ENCODE measurements around the gene ASIP. TPM values are rescaled to one million over a fixed set of nuclear protein-coding genes. Genes with fewer than 3 reads are reported as not detected.

Gene ASIP
- total and polyA plus RNA-seq, 2 of the 13 experiments (the other 11 are each of a cell fraction or from before 2014, with no cell fraction given) = not detected

DNA sequence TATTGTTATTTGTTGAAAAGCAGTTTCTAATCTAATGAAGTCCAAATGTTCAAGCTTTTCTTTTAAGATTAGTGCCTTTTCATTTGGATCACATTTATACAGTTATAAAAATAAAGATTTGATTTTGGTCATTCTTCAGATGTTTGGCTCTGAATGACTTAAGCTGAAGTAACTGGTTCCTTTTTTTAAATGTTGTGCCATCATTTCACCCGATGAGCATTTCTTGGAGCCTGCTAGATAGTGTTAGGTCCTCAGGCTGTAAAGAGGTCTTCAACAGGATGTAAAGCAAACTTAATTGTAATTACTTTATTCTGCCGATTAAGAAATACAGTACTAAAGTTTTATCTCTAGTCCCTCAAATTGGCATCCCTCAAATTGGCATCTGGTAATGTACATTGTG is 41.2 kb upstream of the ASIP start:
- Histone ChIP-seq H3K27ac (ENCODE audit: extremely low read length, insufficient read depth, low read length) (no peak overlapping the region), H4K20me1 (ENCODE audit: insufficient read depth, low read length) (no peaks in the 10 kb centered on the region), H3K36me3 (replicated peaks in 1 of 2; ENCODE audit: control insufficient read depth in 1 of 2, insufficient read depth in 2 of 2, low read length in 2 of 2) (no peaks in the 10 kb centered on the region), H3K4me2 (ENCODE audit: low read depth, low read length) (no peak overlapping the region), H2AFZ (ENCODE audit: low read length) (no peak overlapping the region), H3K27me3 (ENCODE audit: control insufficient read depth in 1 of 2, insufficient read depth in 2 of 2, low read length in 2 of 2) (peaks cover 0 to 23% of the 10 kb centered on the region in 2 experiments; a peak in 3 of 5 replicates), H3K79me2 (ENCODE audit: insufficient read depth, low read length) (no peaks in the 10 kb centered on the region), H3K9ac (ENCODE audit: insufficient read depth, low read depth, low read length) (no peak overlapping the region), H3K4me1 (ENCODE audit: insufficient read depth, low read length) (peaks cover 3% of the 10 kb centered on the region), H3K4me3 (replicated peaks in 1 of 3; ENCODE audit: insufficient read depth in 1 of 3, low read depth in 2 of 3, low read length in 3 of 3) (no peak overlapping the region), H3K9me3 (ENCODE audit: low read length) (no peaks in the 10 kb centered on the region)
- ChIA-PET POLR2A (no interaction called here), CTCF (ENCODE audit: low intra/inter-chr PET ratio, low total read pairs) (no interaction called here)
- TF ChIP-seq, protein P1, sequence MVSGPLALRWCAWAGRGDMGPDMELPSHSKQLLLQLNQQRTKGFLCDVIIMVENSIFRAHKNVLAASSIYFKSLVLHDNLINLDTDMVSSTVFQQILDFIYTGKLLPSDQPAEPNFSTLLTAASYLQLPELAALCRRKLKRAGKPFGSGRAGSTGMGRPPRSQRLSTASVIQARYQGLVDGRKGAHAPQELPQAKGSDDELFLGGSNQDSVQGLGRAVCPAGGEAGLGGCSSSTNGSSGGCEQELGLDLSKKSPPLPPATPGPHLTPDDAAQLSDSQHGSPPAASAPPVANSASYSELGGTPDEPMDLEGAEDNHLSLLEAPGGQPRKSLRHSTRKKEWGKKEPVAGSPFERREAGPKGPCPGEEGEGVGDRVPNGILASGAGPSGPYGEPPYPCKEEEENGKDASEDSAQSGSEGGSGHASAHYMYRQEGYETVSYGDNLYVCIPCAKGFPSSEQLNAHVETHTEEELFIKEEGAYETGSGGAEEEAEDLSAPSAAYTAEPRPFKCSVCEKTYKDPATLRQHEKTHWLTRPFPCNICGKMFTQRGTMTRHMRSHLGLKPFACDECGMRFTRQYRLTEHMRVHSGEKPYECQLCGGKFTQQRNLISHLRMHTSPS (CRISPR knock-in tag; IDR thresholded peaks at IDR 0.05; ENCODE audit: low read depth) = no peak
- no peak for TF ChIP-seq ZNF780A (CRISPR knock-in tag; IDR thresholded peaks at IDR 0.05)
- no peak for TF ChIP-seq ZMAT3 (CRISPR knock-in tag; conservative IDR thresholded peaks at IDR 0.05)
- no peak for TF ChIP-seq ZNF615 (CRISPR knock-in tag; IDR thresholded peaks at IDR 0.05; ENCODE audit: borderline replicate concordance)
- TF ChIP-seq ZFP36L1 (CRISPR knock-in tag; IDR thresholded peaks at IDR 0.05) = no peak
- no peak for TF ChIP-seq ZKSCAN1 (IDR thresholded peaks at IDR 0.05; ENCODE audit: low read length)
- TF ChIP-seq, protein P2, sequence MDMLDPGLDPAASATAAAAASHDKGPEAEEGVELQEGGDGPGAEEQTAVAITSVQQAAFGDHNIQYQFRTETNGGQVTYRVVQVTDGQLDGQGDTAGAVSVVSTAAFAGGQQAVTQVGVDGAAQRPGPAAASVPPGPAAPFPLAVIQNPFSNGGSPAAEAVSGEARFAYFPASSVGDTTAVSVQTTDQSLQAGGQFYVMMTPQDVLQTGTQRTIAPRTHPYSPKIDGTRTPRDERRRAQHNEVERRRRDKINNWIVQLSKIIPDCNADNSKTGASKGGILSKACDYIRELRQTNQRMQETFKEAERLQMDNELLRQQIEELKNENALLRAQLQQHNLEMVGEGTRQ (IDR thresholded peaks at IDR 0.05; ENCODE audit: low read depth, low read length) = no peak
- TF ChIP-seq, protein P2 (CRISPR knock-in tag; IDR thresholded peaks at IDR 0.05; ENCODE audit: borderline replicate concordance) = no peak
- no peak for TF ChIP-seq ZNF567 (CRISPR knock-in tag; IDR thresholded peaks at IDR 0.05; ENCODE audit: borderline replicate concordance)
- TF ChIP-seq, protein P3, sequence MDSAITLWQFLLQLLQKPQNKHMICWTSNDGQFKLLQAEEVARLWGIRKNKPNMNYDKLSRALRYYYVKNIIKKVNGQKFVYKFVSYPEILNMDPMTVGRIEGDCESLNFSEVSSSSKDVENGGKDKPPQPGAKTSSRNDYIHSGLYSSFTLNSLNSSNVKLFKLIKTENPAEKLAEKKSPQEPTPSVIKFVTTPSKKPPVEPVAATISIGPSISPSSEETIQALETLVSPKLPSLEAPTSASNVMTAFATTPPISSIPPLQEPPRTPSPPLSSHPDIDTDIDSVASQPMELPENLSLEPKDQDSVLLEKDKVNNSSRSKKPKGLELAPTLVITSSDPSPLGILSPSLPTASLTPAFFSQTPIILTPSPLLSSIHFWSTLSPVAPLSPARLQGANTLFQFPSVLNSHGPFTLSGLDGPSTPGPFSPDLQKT (CRISPR knock-in tag; IDR thresholded peaks at IDR 0.05; ENCODE audit: borderline replicate concordance) = no peak
- no peak for TF ChIP-seq TGIF2 (CRISPR knock-in tag; IDR thresholded peaks at IDR 0.05)
- TF ChIP-seq, protein P4, sequence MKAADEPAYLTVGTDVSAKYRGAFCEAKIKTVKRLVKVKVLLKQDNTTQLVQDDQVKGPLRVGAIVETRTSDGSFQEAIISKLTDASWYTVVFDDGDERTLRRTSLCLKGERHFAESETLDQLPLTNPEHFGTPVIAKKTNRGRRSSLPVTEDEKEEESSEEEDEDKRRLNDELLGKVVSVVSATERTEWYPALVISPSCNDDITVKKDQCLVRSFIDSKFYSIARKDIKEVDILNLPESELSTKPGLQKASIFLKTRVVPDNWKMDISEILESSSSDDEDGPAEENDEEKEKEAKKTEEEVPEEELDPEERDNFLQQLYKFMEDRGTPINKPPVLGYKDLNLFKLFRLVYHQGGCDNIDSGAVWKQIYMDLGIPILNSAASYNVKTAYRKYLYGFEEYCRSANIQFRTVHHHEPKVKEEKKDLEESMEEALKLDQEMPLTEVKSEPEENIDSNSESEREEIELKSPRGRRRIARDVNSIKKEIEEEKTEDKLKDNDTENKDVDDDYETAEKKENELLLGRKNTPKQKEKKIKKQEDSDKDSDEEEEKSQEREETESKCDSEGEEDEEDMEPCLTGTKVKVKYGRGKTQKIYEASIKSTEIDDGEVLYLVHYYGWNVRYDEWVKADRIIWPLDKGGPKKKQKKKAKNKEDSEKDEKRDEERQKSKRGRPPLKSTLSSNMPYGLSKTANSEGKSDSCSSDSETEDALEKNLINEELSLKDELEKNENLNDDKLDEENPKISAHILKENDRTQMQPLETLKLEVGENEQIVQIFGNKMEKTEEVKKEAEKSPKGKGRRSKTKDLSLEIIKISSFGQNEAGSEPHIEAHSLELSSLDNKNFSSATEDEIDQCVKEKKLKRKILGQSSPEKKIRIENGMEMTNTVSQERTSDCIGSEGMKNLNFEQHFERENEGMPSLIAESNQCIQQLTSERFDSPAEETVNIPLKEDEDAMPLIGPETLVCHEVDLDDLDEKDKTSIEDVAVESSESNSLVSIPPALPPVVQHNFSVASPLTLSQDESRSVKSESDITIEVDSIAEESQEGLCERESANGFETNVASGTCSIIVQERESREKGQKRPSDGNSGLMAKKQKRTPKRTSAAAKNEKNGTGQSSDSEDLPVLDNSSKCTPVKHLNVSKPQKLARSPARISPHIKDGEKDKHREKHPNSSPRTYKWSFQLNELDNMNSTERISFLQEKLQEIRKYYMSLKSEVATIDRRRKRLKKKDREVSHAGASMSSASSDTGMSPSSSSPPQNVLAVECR (CRISPR knock-in tag; IDR thresholded peaks at IDR 0.05; ENCODE audit: borderline replicate concordance) = no peak
- BruUV-seq (replicated peaks) = no TSS peak
- 26% methylated on average over 2 of the region's 2 CpGs for WGBS (ENCODE audit: low lambda C conversion rate)
- in situ Hi-C loops (cut with HindIII; ENCODE audit: extremely low pct_ligation_motif_present, low pct_unique_long_range_greater_than_20kb) = no loop called here
- no peak for ATAC-seq
- no peak for FAIRE-seq
- intact Hi-C loops (cut with micrococcal nuclease; ENCODE audit: unreplicated experiment) = no loop called here
- DNase-seq (ENCODE audit: low spot score) = no peak

All from HepG2 (cell line).